Thoracic aorta (tissue), 2 donors: ENCODE results near the gene BMP2K. TPM values are rescaled to one million over a fixed set of nuclear protein-coding genes. Genes with fewer than 3 reads are reported as not detected.
A peak's percentile ranks its signal among the peaks of the same experiment; 100 is the strongest.
"Not testable (repeated sequence)": the region's sequence is repeated elsewhere in the genome, so short reads cannot be mapped to it uniquely, and the experiment has no call there.

Experiments
- ATAC-seq: fragments of 150-250 bp; one replicate; pipeline ENCODE4 v1.8.0; 2017; ENCODE audit warnings: low read depth; ENCODE audit not compliant: insufficient number of reproducible peaks, low FRiP score
- DNase-seq: peaks from one replicate; pipeline ENCODE4 v3.0.0-alpha.2; 2020; ENCODE audit warnings: low spot score
- H3K27ac ChIP-seq, 2 donors: fragments of 200-600 bp; sonication (generic); 1 replicate in 1 of 2; 2 replicates in 1 of 2; pipeline ENCODE4 v1.5.1; 2016; ENCODE audit warnings: mild to moderate bottlenecking in 2 of 2, moderate library complexity in 2 of 2
- H3K27me3 ChIP-seq: fragments of 200-600 bp; sonication (generic); replicated peaks from 2 replicates; pipeline ENCODE4 v1.6.0; 2016; ENCODE audit warnings: mild to moderate bottlenecking; ENCODE audit not compliant: insufficient read depth
- H3K36me3 ChIP-seq: fragments of 200-600 bp; sonication (generic); one replicate; pipeline ENCODE4 v1.5.1; 2016
- H3K4me1 ChIP-seq, 2 donors: fragments of 200-600 bp; sonication (generic); 1 replicate in 1 of 2; 2 replicates in 1 of 2; pipeline versions ENCODE4 v1.5.1 to v1.6.0; 2016; ENCODE audit warnings: low read depth in 2 of 2, mild to moderate bottlenecking in 1 of 2; ENCODE audit not compliant: control insufficient read depth in 1 of 2
- H3K4me3 ChIP-seq: fragments of 200-600 bp; sonication (generic); 2 replicates; pipeline ENCODE4 v1.5.1; 2016; ENCODE audit warnings: mild to moderate bottlenecking
- H3K9me3 ChIP-seq: fragments of 200-600 bp; sonication (generic); 2 replicates; pipeline ENCODE4 v1.5.1; 2016
- CTCF ChIP-seq: fragments of 200-600 bp; sonication (generic); IDR thresholded peaks from one replicate; pipeline ENCODE4 v1.5.1; 2019; ENCODE audit warnings: antibody characterized with exemption
- total RNA-seq, 2 donors: library from RNA; depleted of rRNA; stranded (reverse); fragments of >200 nt; gene quantifications; one replicate each; pipeline versions ENCODE4 v1.1.0 to v1.2.3, GENCODE V29; 2016

BMP2K gene
- total RNA-seq, 2 donors from 2014 or later: 41.8 to 74.4 TPM

- ATAC-seq (no peak), DNase-seq (no peak)
- TF ChIP-seq CTCF: no peak
- H3K27ac ChIP-seq: peak overlapping the region in 1 of 2 donors; percentile 88
- H3K4me1 ChIP-seq: peaks cover 0 to 11% of the 10 kb centered on the region in 2 donors
- no peaks in the 10 kb centered on the region for H3K36me3 ChIP-seq
- H3K27me3 ChIP-seq: no peaks in the 10 kb centered on the region
- H3K4me3 ChIP-seq: no peak overlapping the region
- H3K9me3 ChIP-seq: no peaks in the 10 kb centered on the region
These were observed 53.1 kb downstream of the BMP2K start for GRCh38 chr4:78829296-78829695.

- H3K4me1 ChIP-seq, H3K9me3 ChIP-seq, ATAC-seq, DNase-seq, H3K27me3 ChIP-seq, H3K4me3 ChIP-seq, H3K36me3 ChIP-seq, H3K27ac ChIP-seq: not testable (repeated sequence)
These were observed 63.5 kb downstream of the BMP2K start for GRCh38 chr4:78839676-78840075.

GRCh38 chr4:78840286-78840685, 64.1 kb downstream of the BMP2K start:
- not testable (repeated sequence) for ATAC-seq, H3K9me3 ChIP-seq, H3K36me3 ChIP-seq, H3K4me3 ChIP-seq, H3K4me1 ChIP-seq, H3K27ac ChIP-seq, H3K27me3 ChIP-seq, DNase-seq

- peaks cover 0 to 4% of the 10 kb centered on the region in 2 donors for H3K4me1 ChIP-seq
- H3K27ac ChIP-seq: no peak overlapping the region
- TF ChIP-seq CTCF: no peak
- ATAC-seq (no peak), DNase-seq (no peak)
- no peak overlapping the region for H3K4me3 ChIP-seq
- H3K9me3 ChIP-seq: no peaks in the 10 kb centered on the region
- H3K27me3 ChIP-seq: no peaks in the 10 kb centered on the region
- no peaks in the 10 kb centered on the region for H3K36me3 ChIP-seq
These were observed 69.3 kb downstream of the BMP2K start for GRCh38 chr4:78845472-78845871.

GRCh38 chr4:78846258-78846657, 70.1 kb downstream of the BMP2K start:
- Histone ChIP-seq H3K27ac (no peak overlapping the region), H3K4me1 (peaks cover 0 to 4% of the 10 kb centered on the region in 2 donors), H3K9me3 (no peaks in the 10 kb centered on the region), H3K36me3 (no peaks in the 10 kb centered on the region), H3K4me3 (no peak overlapping the region), H3K27me3 (no peaks in the 10 kb centered on the region)
- ATAC-seq (no peak), DNase-seq (no peak)
- TF ChIP-seq CTCF: no peak

- DNase-seq: no peak
- ATAC-seq: no peak
- H3K4me3 ChIP-seq: no peak overlapping the region
- peaks cover 2% of the 10 kb centered on the region for H3K36me3 ChIP-seq
- no peak for TF ChIP-seq CTCF
- no peaks in the 10 kb centered on the region for H3K4me1 ChIP-seq
- no peaks in the 10 kb centered on the region for H3K27me3 ChIP-seq
- H3K27ac ChIP-seq: no peak overlapping the region
- no peaks in the 10 kb centered on the region for H3K9me3 ChIP-seq
These were observed 86.2 kb downstream of the BMP2K start for GRCh38 chr4:78862314-78862737.
